Fibroblast of lung (primary cell): ENCODE measurements around the gene MYRF. TPM values are rescaled to one million over a fixed set of nuclear protein-coding genes. Genes with fewer than 3 reads are reported as not detected.

ENCODE experiments used
- DNase-seq, 2 donors: peaks; one replicate each; pipeline versions ENCODE4 v3.0.0 to v3.0.0-alpha.2; 2010; ENCODE audit warnings: low read depth in 2 of 2
- H2AFZ ChIP-seq: 2 replicates; pipeline ENCODE4 v1.5.1; 2012; ENCODE audit warnings: low read length, control low read depth, inconsistent platforms
- H3K27ac ChIP-seq: 2 replicates; pipeline ENCODE4 v1.5.1; 2011; ENCODE audit warnings: low read length, control low read depth; ENCODE audit not compliant: insufficient read depth
- H3K27me3 ChIP-seq: 2 replicates; pipeline ENCODE4 v1.5.1; 2011; ENCODE audit warnings: mild to moderate bottlenecking, low read length; ENCODE audit not compliant: control insufficient read depth, insufficient read depth
- H3K36me3 ChIP-seq: 2 replicates; pipeline ENCODE4 v1.5.1; 2011; ENCODE audit warnings: low read length; ENCODE audit not compliant: control insufficient read depth, insufficient read depth
- H3K4me1 ChIP-seq: 2 replicates; pipeline ENCODE4 v1.5.1; 2011; ENCODE audit warnings: low read length; ENCODE audit not compliant: control insufficient read depth, insufficient read depth; ENCODE audit errors: extremely low read depth
- H3K4me2 ChIP-seq: 2 replicates; pipeline ENCODE4 v1.5.1; 2011; ENCODE audit warnings: low read length, control low read depth; ENCODE audit not compliant: insufficient read depth; ENCODE audit errors: extremely low read depth
- H3K4me3 ChIP-seq, 4 experiments: fragments of 200-600 bp in 1 of 4; sonication (generic) in 1 of 4; replicated peaks in 1 of 4; 2 replicates each; pipeline ENCODE4 v1.5.1; 2011 to 2016; ENCODE audit warnings: low read length in 4 of 4, low read depth in 3 of 4, mild to moderate bottlenecking in 3 of 4, control low read depth in 2 of 4, inconsistent platforms in 1 of 4, mixed read lengths in 1 of 4; ENCODE audit not compliant: insufficient read depth in 1 of 4; ENCODE audit errors: control extremely low read depth in 1 of 4
- H3K79me2 ChIP-seq: 2 replicates; pipeline ENCODE4 v1.5.1; 2012; ENCODE audit warnings: mild to moderate bottlenecking, low read length, inconsistent platforms; ENCODE audit not compliant: control insufficient read depth, insufficient read depth
- H3K9ac ChIP-seq: 2 replicates; pipeline ENCODE4 v1.5.1; 2011; ENCODE audit warnings: mild to moderate bottlenecking, low read length, control low read depth; ENCODE audit not compliant: insufficient read depth
- H3K9me3 ChIP-seq: 2 replicates; pipeline ENCODE4 v1.5.1; 2012; ENCODE audit warnings: low read depth, low read length; ENCODE audit not compliant: control insufficient read depth, insufficient read depth
- H4K20me1 ChIP-seq: 2 replicates; pipeline ENCODE4 v1.5.1; 2011; ENCODE audit warnings: low read length; ENCODE audit not compliant: control insufficient read depth, insufficient read depth; ENCODE audit errors: extremely low read depth
- EZH2 ChIP-seq: IDR thresholded peaks from 2 replicates; pipeline ENCODE4 v1.5.1; 2012; ENCODE audit warnings: low read length, control low read depth, mild to moderate bottlenecking; ENCODE audit errors: missing control alignments
- polyA plus RNA-seq, 2 donors: library from polyadenylated mRNA; depleted of rRNA in 1 of 2; stranded (reverse) in 1 of 2; unstranded in 1 of 2; fragments of >200 nt; gene quantifications; 2 replicates each; pipeline ENCODE4 v1.2.1, GENCODE V29; 2011 to 2012; ENCODE audit warnings: missing spikeins in 1 of 2
- total RNA-seq: library from RNA; depleted of rRNA; stranded (reverse); fragments of >200 nt; gene quantifications from 2 replicates; pipeline ENCODE4 v1.2.1, GENCODE V29; 2014
- TF ChIP-seq, protein P1 (sequence below), 2 donors: IDR thresholded peaks in 1 of 2; conservative IDR thresholded peaks in 1 of 2; 1 replicate in 1 of 2; 2 replicates in 1 of 2; pipeline ENCODE4 v1.5.1; 2011 to 2012; ENCODE audit warnings: low read length in 2 of 2, control low read depth in 1 of 2, inconsistent platforms in 1 of 2, low read depth in 1 of 2, mild to moderate bottlenecking in 1 of 2

Gene MYRF
- total and polyA plus RNA-seq, 2 donors (not counting 1 experiment from before 2014, with no cell fraction given) = 0.10 to 0.17 TPM

DNA sequence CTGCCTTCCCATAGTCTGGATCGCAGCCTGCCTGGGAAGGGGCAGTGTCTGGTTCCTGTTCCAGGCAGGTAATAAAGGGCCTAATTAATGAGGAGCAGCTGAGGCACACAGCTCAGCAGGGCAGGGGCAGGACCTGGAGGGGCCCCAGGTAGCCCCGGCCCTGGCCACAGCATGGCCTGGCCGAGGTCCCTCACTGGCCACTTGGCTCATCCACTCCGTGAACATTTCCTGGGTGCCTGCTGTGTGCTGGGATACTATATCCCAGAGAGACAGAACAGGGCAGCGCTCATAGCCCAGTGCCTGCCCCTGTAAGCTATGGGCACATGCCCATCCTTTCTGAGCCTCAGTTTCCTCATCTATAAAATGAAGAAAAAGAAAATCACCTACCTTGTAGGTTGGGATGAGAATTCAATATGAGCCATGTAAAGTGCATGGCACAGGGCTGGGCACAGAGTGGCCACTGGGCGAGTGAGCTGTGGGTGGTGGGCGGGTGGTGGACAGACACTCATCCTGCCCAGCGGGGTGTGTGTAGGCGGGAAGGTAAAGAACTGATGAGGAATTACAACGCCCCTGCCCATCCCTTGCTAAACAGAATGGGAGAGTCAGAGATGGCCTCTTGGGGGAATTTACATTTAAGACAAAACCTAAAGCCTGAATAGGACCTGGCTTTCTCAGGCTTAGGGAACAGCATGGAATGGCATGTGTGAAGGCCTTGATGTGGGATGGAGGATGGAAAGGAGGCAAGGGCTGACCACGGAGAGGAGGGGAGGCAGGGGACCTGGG is 9.2 kb downstream of the MYRF start:
- Histone ChIP-seq H3K4me1 (no peaks in the 10 kb centered on the region), H3K79me2 (no peaks in the 10 kb centered on the region)
- TF ChIP-seq, protein P1, sequence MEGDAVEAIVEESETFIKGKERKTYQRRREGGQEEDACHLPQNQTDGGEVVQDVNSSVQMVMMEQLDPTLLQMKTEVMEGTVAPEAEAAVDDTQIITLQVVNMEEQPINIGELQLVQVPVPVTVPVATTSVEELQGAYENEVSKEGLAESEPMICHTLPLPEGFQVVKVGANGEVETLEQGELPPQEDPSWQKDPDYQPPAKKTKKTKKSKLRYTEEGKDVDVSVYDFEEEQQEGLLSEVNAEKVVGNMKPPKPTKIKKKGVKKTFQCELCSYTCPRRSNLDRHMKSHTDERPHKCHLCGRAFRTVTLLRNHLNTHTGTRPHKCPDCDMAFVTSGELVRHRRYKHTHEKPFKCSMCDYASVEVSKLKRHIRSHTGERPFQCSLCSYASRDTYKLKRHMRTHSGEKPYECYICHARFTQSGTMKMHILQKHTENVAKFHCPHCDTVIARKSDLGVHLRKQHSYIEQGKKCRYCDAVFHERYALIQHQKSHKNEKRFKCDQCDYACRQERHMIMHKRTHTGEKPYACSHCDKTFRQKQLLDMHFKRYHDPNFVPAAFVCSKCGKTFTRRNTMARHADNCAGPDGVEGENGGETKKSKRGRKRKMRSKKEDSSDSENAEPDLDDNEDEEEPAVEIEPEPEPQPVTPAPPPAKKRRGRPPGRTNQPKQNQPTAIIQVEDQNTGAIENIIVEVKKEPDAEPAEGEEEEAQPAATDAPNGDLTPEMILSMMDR (conservative IDR thresholded peaks at IDR 0.05 in 1 of 2, IDR thresholded peaks at IDR 0.05 in 1 of 2; ENCODE audit: low read depth in 1 of 2, low read length in 2 of 2) = no peak
- no peak for TF ChIP-seq EZH2

DNA sequence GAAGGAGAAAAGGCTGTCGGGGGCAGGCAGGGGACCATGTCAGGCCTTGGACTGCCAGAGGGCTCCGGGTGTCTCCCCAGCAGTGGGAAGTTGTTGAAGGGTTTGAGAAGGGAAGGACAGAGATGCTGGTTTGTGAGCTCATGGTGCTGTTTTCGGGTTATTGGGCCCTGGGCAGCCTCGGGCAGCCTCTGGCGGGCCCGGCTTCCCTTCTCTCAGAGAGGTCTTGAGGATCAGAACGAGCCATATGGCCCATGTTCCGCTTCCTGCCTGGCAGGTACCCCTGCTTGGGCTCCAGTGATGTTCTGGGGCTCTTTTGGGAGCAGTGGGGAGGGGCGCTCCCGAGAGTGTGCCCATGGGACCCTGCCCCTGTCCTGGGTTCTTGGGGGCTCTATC is 9.8 kb downstream of the MYRF start:
- no peaks in the 10 kb centered on the region for H3K79me2 ChIP-seq
- no peaks in the 10 kb centered on the region for H3K9me3 ChIP-seq
- no peak overlapping the region for H3K9ac ChIP-seq
- no peaks in the 10 kb centered on the region for H3K36me3 ChIP-seq
- H3K27ac ChIP-seq = no peak overlapping the region
- no peaks in the 10 kb centered on the region for H3K4me1 ChIP-seq
- DNase-seq = no peak
- TF ChIP-seq EZH2 = no peak
- TF ChIP-seq, protein P1 (conservative IDR thresholded peaks at IDR 0.05 in 1 of 2, IDR thresholded peaks at IDR 0.05 in 1 of 2; ENCODE audit: low read depth in 1 of 2, low read length in 2 of 2) = no peak
- no peak overlapping the region for H2AFZ ChIP-seq
- no peaks in the 10 kb centered on the region for H4K20me1 ChIP-seq
- peaks cover 3% of the 10 kb centered on the region for H3K27me3 ChIP-seq
- H3K4me3 ChIP-seq = no peak overlapping the region
- H3K4me2 ChIP-seq = no peak overlapping the region

More for the DNA sequence above, 9.2 kb downstream of the MYRF start:
- Histone ChIP-seq H3K4me3 (no peak overlapping the region), H2AFZ (no peak overlapping the region), H3K4me2 (no peak overlapping the region), H3K9me3 (no peaks in the 10 kb centered on the region), H3K27ac (no peak overlapping the region), H3K36me3 (no peaks in the 10 kb centered on the region), H3K9ac (no peak overlapping the region), H4K20me1 (no peaks in the 10 kb centered on the region), H3K27me3 (peaks cover 3% of the 10 kb centered on the region)
- no peak for DNase-seq

DNA sequence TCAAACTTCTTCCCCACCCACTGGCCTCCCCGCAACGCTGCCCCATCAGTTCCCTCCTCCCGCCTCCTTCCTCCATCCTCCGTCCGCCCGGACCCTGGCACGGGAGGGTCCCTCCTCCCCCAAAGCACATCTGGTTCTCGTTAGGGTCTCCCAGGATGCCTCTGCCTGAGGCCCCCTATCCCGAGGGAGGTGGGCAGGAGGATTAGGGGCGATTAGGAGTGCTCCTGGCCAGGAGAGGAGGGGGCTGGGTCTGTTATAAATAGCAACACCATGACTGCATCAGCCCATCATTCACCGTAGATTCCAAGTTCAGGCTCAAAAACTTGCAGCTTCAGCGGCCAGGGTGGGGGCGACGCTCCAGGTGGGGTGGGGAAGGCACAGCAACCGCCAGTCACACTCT is 10.4 kb downstream of the MYRF start:
- no peaks in the 10 kb centered on the region for H4K20me1 ChIP-seq
- no peak overlapping the region for H3K4me2 ChIP-seq

More for the DNA sequence above, 10.4 kb downstream of the MYRF start:
- peaks cover 3% of the 10 kb centered on the region for H3K27me3 ChIP-seq
- H3K9me3 ChIP-seq = no peaks in the 10 kb centered on the region
- no peaks in the 10 kb centered on the region for H3K36me3 ChIP-seq
- H3K4me3 ChIP-seq = no peak overlapping the region
- H3K4me1 ChIP-seq = no peaks in the 10 kb centered on the region
- TF ChIP-seq, protein P1 (conservative IDR thresholded peaks at IDR 0.05 in 1 of 2, IDR thresholded peaks at IDR 0.05 in 1 of 2; ENCODE audit: low read depth in 1 of 2, low read length in 2 of 2) = no peak
- no peaks in the 10 kb centered on the region for H3K79me2 ChIP-seq
- no peak overlapping the region for H2AFZ ChIP-seq
- H3K27ac ChIP-seq = no peak overlapping the region
- H3K9ac ChIP-seq = no peak overlapping the region
- DNase-seq = no peak
